IMR-90 (cell line): ENCODE measurements around the gene CXCL9. TPM values are rescaled to one million over a fixed set of nuclear protein-coding genes. Genes with fewer than 3 reads are reported as not detected.

Source experiments
- ATAC-seq: fragments of 200-7000 bp; cut with Tn5 transposase; 2 replicates; pipeline ENCODE4 v1.9.1; 2020; ENCODE audit warnings: low read depth, mild to moderate bottlenecking, moderate library complexity
- BruUV-seq: library from RNA; stranded (reverse); fragments of 400-500 nt; replicated peaks from 2 replicates; lab custom pipeline; 2021; lab: Mats Ljungman, UMichigan
- CTCF ChIA-PET: fragments of 300-600 bp; formaldehyde crosslinking; extraction: SDS; loops from one replicate; lab custom pipeline; 2021; ENCODE audit warnings: antibody characterized with exemption; lab: Yijun Ruan, JAX
- POLR2A ChIA-PET: fragments of 300-600 bp; sonication (Branson Sonifier 250); formaldehyde crosslinking; loops from one replicate; lab custom pipeline; 2022; ENCODE audit warnings: antibody characterized with exemption; ENCODE audit not compliant: unreplicated experiment; lab: Charles Lee
- DNase-seq: peaks from one replicate; pipeline ENCODE4 v3.0.0; 2013
- H2AFZ ChIP-seq: replicated peaks from 2 replicates; pipeline ENCODE3; 2013; ENCODE audit warnings: low read length, mild to moderate bottlenecking; ENCODE audit not compliant: poor library complexity
- H2AK5ac ChIP-seq: 2 replicates; pipeline ENCODE4 v1.6.1; 2013; ENCODE audit warnings: low read depth, low read length, inconsistent platforms
- H2AK9ac ChIP-seq: replicated peaks from 2 replicates; pipeline ENCODE3; 2013; ENCODE audit warnings: mild to moderate bottlenecking, low read depth, low read length, moderate library complexity; ENCODE audit not compliant: poor library complexity
- H2BK120ac ChIP-seq: 2 replicates; pipeline ENCODE4 v1.6.1; 2013; ENCODE audit warnings: low read depth, low read length, inconsistent platforms
- H2BK15ac ChIP-seq: 3 replicates; pipeline ENCODE4 v1.6.1; 2013; ENCODE audit warnings: low read depth, low read length, inconsistent platforms
- H2BK20ac ChIP-seq: 2 replicates; pipeline ENCODE4 v1.6.1; 2013; ENCODE audit warnings: low read depth, mild to moderate bottlenecking, inconsistent platforms, low read length, moderate library complexity
- H2BK5ac ChIP-seq: 2 replicates; pipeline ENCODE4 v1.6.1; 2013; ENCODE audit warnings: mild to moderate bottlenecking, low read depth, low read length, inconsistent platforms; ENCODE audit not compliant: poor library complexity, severe bottlenecking
- H3K14ac ChIP-seq: replicated peaks from 2 replicates; pipeline ENCODE4 v1.6.1; 2013; ENCODE audit warnings: low read depth, low read length, inconsistent platforms
- H3K18ac ChIP-seq: 2 replicates; pipeline ENCODE4 v1.6.1; 2013; ENCODE audit warnings: low read depth, low read length, control low read depth
- H3K23ac ChIP-seq: 2 replicates; pipeline ENCODE4 v1.6.1; 2013; ENCODE audit warnings: low read depth, low read length, inconsistent platforms
- H3K27ac ChIP-seq: 2 replicates; pipeline ENCODE4 v1.5.1; 2013; ENCODE audit warnings: mild to moderate bottlenecking, control low read depth, low read length; ENCODE audit not compliant: insufficient read depth
- H3K27me3 ChIP-seq: 2 replicates; pipeline ENCODE4 v1.6.1; 2013; ENCODE audit warnings: low read length; ENCODE audit not compliant: control insufficient read depth, insufficient read depth
- H3K36me3 ChIP-seq: 2 replicates; pipeline ENCODE4 v1.6.1; 2013; ENCODE audit warnings: low read length, mixed read lengths; ENCODE audit not compliant: control insufficient read depth, insufficient read depth
- H3K4ac ChIP-seq: 2 replicates; pipeline ENCODE4 v1.6.1; 2013; ENCODE audit warnings: low read depth, low read length, inconsistent platforms
- H3K4me1 ChIP-seq: 2 replicates; pipeline ENCODE4 v1.6.1; 2013; ENCODE audit warnings: low read length, mixed read lengths; ENCODE audit not compliant: control insufficient read depth, insufficient read depth
- H3K4me2 ChIP-seq: 2 replicates; pipeline ENCODE4 v1.6.1; 2013; ENCODE audit warnings: low read depth, mild to moderate bottlenecking, control low read depth, low read length, moderate library complexity
- H3K4me3 ChIP-seq: 2 replicates; pipeline ENCODE4 v1.5.1; 2013; ENCODE audit warnings: low read depth, mild to moderate bottlenecking, control low read depth, low read length, moderate library complexity; ENCODE audit not compliant: insufficient read depth
- H3K56ac ChIP-seq: 2 replicates; pipeline ENCODE4 v1.6.1; 2013; ENCODE audit warnings: low read length, inconsistent platforms; ENCODE audit not compliant: insufficient read depth; ENCODE audit errors: extremely low read depth
- H3K79me1 ChIP-seq, 2 experiments: 2 replicates each; pipeline ENCODE4 v1.6.1; 2013; ENCODE audit warnings: low read length in 2 of 2, inconsistent platforms in 1 of 2, low read depth in 1 of 2
- H3K9ac ChIP-seq: 2 replicates; pipeline ENCODE4 v1.6.1; 2013; ENCODE audit warnings: low read depth, low read length, control low read depth
- H3K9me1 ChIP-seq: 2 replicates; pipeline ENCODE4 v1.6.1; 2013; ENCODE audit warnings: low read length, inconsistent platforms; ENCODE audit not compliant: insufficient read depth
- H3K9me3 ChIP-seq: 2 replicates; pipeline ENCODE4 v1.6.1; 2013; ENCODE audit warnings: low read length; ENCODE audit not compliant: control insufficient read depth, insufficient read depth
- H4K20me1 ChIP-seq: 2 replicates; pipeline ENCODE4 v1.6.1; 2013; ENCODE audit warnings: low read length, inconsistent platforms; ENCODE audit not compliant: insufficient read depth
- H4K5ac ChIP-seq: 2 replicates; pipeline ENCODE4 v1.6.1; 2013; ENCODE audit warnings: mild to moderate bottlenecking, low read depth, low read length, control low read depth
- H4K8ac ChIP-seq, 2 experiments: 2 replicates each; pipeline ENCODE4 v1.6.1; 2013; ENCODE audit warnings: low read depth in 2 of 2, low read length in 2 of 2, control low read depth in 1 of 2, inconsistent platforms in 1 of 2
- H4K91ac ChIP-seq: 2 replicates; pipeline ENCODE4 v1.6.1; 2013; ENCODE audit warnings: low read depth, low read length, inconsistent platforms; ENCODE audit not compliant: insufficient read depth
- BHLHE40 ChIP-seq: fragments of 150-350 bp; IDR thresholded peaks from 2 replicates; pipeline ENCODE4 v1.6.1; 2016; ENCODE audit warnings: mild to moderate bottlenecking, low read depth, low read length
- CEBPB ChIP-seq: IDR thresholded peaks from 2 replicates; pipeline ENCODE4 v1.6.1; 2012; ENCODE audit warnings: low read depth, low read length, improper control_type of control experiment
- CHD1 ChIP-seq: IDR thresholded peaks from 2 replicates; pipeline ENCODE4 v1.6.1; 2012; ENCODE audit warnings: low read depth, low read length, improper control_type of control experiment
- FOS ChIP-seq: fragments of 150-350 bp; IDR thresholded peaks from 2 replicates; pipeline ENCODE4 v1.6.1; 2016; ENCODE audit warnings: low read depth, low read length
- MAFK ChIP-seq: IDR thresholded peaks from 2 replicates; pipeline ENCODE4 v1.6.1; 2012; ENCODE audit warnings: low read depth, low read length, improper control_type of control experiment
- MAZ ChIP-seq: IDR thresholded peaks from 2 replicates; pipeline ENCODE4 v1.6.1; 2012; ENCODE audit warnings: low read depth, mild to moderate bottlenecking, low read length, improper control_type of control experiment, moderate library complexity, borderline replicate concordance
- MXI1 ChIP-seq: IDR thresholded peaks from 2 replicates; pipeline ENCODE4 v1.6.1; 2012; ENCODE audit warnings: low read depth, mild to moderate bottlenecking, low read length, moderate library complexity, borderline replicate concordance
- NFE2L2 ChIP-seq: fragments of 150-350 bp; IDR thresholded peaks from 2 replicates; pipeline ENCODE4 v1.6.1; 2016; ENCODE audit warnings: low read depth, mild to moderate bottlenecking, low read length
- POLR2A ChIP-seq: IDR thresholded peaks from 2 replicates; pipeline ENCODE4 v1.6.1; 2012; ENCODE audit warnings: mild to moderate bottlenecking, low read depth, low read length
- RAD21 ChIP-seq: IDR thresholded peaks from 2 replicates; pipeline ENCODE4 v1.6.1; 2012; ENCODE audit warnings: low read length, improper control_type of control experiment
- RCOR1 ChIP-seq: IDR thresholded peaks from 2 replicates; pipeline ENCODE4 v1.6.1; 2012; ENCODE audit warnings: mild to moderate bottlenecking, low read length, improper control_type of control experiment; ENCODE audit not compliant: insufficient replicate concordance
- RFX5 ChIP-seq: IDR thresholded peaks from 2 replicates; pipeline ENCODE4 v1.8.0; 2012; ENCODE audit warnings: low read depth, mild to moderate bottlenecking, low read length, moderate library complexity
- SMC3 ChIP-seq: fragments of 150-350 bp; IDR thresholded peaks from 2 replicates; pipeline ENCODE4 v1.6.1; 2016; ENCODE audit warnings: low read depth, mild to moderate bottlenecking, antibody characterized with exemption, low read length, moderate library complexity
- WGBS, 2 experiments: methylation state at CpG; one replicate each; pipeline versions ENCODE4 v1.1.5 to v1.1.7; 2013; ENCODE audit warnings: missing lambda C conversion rate in 2 of 2; ENCODE audit not compliant: insufficient read length in 1 of 2; ENCODE audit errors: extremely low coverage in 2 of 2; 5-methylcytosine and 5-hydroxymethylcytosine counted together
- dilution Hi-C: fragments of 300-500 bp; cut with HindIII; formaldehyde crosslinking; loops from one replicate; pipeline ENCODE4 v1.14.3; 2018; ENCODE audit warnings: low sequenced_read_pairs; ENCODE audit not compliant: unreplicated experiment
- in situ Hi-C: fragments of 300-500 bp; cut with MboI; formaldehyde crosslinking; loops from 3 replicates; pipeline ENCODE4 v1.14.3; 2019; ENCODE audit warnings: low sequenced_read_pairs, inconsistent platforms, mixed read lengths
- intact Hi-C: fragments of 100-400 bp; cut with micrococcal nuclease; formaldehyde crosslinking; loops from 2 replicates; pipeline ENCODE4 v1.10.0; 2022
- polyA plus RNA-seq, 3 experiments: library from polyadenylated mRNA; depleted of rRNA; stranded (reverse); fragments of >200 nt; gene quantifications; 2 replicates each; pipeline ENCODE4 v1.2.3, GENCODE V29; 2012; ENCODE audit warnings: low replicate concordance in 1 of 3
- total RNA-seq: library from RNA; depleted of rRNA; stranded (reverse); fragments of >200 nt; gene quantifications from 2 replicates; pipeline ENCODE4 v1.2.3, GENCODE V29; 2012
- TF ChIP-seq, protein P1 (sequence below): conservative IDR thresholded peaks from 2 replicates; pipeline ENCODE4 v1.5.1; 2012; ENCODE audit warnings: mild to moderate bottlenecking, low read depth, low read length, improper control_type of control experiment
- TF ChIP-seq, protein P2 (sequence below): fragments of 150-350 bp; IDR thresholded peaks from 2 replicates; pipeline ENCODE4 v1.6.1; 2017; ENCODE audit warnings: mild to moderate bottlenecking, antibody characterized with exemption, low read length, low read depth
- TF ChIP-seq, protein P3 (sequence below): fragments of 150-350 bp; IDR thresholded peaks from 2 replicates; pipeline ENCODE4 v1.6.1; 2016; ENCODE audit warnings: low read depth, mild to moderate bottlenecking, low read length, moderate library complexity, borderline replicate concordance

The CXCL9 gene
- total and polyA plus RNA-seq, 2 of the 4 experiments (the other 2 are of a cell fraction), result not detected

DNA sequence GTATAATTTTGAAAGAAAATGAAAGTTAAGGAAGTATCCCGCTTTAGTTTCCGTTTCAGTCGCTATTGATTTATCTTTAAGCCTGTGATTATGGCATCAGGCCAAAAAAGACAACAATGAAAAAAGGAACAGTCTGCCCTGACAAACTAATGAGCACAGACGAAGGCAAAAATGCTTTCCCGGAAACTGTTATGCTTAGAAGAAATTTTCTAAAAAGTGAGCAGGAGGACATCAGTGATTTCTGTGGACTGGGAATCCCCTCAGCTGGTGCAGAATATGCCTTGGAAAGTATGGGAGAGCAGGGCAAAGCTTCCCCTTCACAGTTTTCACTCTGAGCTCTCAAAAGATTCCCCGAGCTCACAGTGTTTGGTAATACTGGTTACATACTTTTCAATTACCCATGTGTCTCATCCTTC lies 21.0 kb upstream of the CXCL9 start:
- 0% methylated on average over 2 of the region's 6 CpGs; no CpG with 5 or more reads in 1 of the 2 experiments for WGBS, 2 experiments
- H2AK9ac ChIP-seq, result no peak overlapping the region
- no peaks in the 10 kb centered on the region for H3K9me1 ChIP-seq
- peak overlapping the region; percentile 40 for H3K4me3 ChIP-seq
- DNase-seq, result peak; percentile 17
- BruUV-seq, result no TSS peak
- intact Hi-C loops, result loop anchor here (2.0 kb wide), 1 partner anchor 16 kb away; no protein-coding TSS in a partner anchor
- 0 out of 2 replicates have a peak, but pooled peaks cover under 1% of the 10 kb centered on the region for H3K4me1 ChIP-seq
- H2BK120ac ChIP-seq, result peak overlapping the region; percentile 86
- H3K14ac ChIP-seq, result peak overlapping the region; percentile 42; the same call in 1 of the 2 replicates
- H4K91ac ChIP-seq, result peak overlapping the region; percentile 25; the same call in 1 of the 2 replicates
- no peaks in the 10 kb centered on the region for H3K79me1 ChIP-seq
- H3K9ac ChIP-seq, result peak overlapping the region; percentile 8
- peak overlapping the region; percentile 22 for H3K56ac ChIP-seq
- in situ Hi-C loops, result no loop called here
- ChIA-PET POLR2A (no interaction called here), CTCF (no interaction called here)
- dilution Hi-C loops, result no loop called here
- peak overlapping the region; percentile 42; the same call in 1 of the 3 replicates for H2BK15ac ChIP-seq
- peak overlapping the region; percentile 74 for H2AFZ ChIP-seq
- no peak overlapping the region for H3K27ac ChIP-seq
- 0 out of 2 replicates have a peak overlapping the region, but pooled peaks have one; percentile 27 for H3K18ac ChIP-seq
- ATAC-seq, result peak; percentile 70
- peak overlapping the region; percentile 54 for H3K4ac ChIP-seq
- H3K9me3 ChIP-seq, result no peaks in the 10 kb centered on the region
- H4K8ac ChIP-seq, result peak overlapping the region; percentile 41 to 58; a peak in 2 of 4 replicates
- H2AK5ac ChIP-seq, result no peak overlapping the region
- H3K36me3 ChIP-seq, result no peaks in the 10 kb centered on the region
- H2BK5ac ChIP-seq, result no peak overlapping the region
- H2BK20ac ChIP-seq, result peak overlapping the region; percentile 88
- H4K20me1 ChIP-seq, result no peaks in the 10 kb centered on the region
- no peak for TF ChIP-seq MXI1
- TF ChIP-seq, protein P1, sequence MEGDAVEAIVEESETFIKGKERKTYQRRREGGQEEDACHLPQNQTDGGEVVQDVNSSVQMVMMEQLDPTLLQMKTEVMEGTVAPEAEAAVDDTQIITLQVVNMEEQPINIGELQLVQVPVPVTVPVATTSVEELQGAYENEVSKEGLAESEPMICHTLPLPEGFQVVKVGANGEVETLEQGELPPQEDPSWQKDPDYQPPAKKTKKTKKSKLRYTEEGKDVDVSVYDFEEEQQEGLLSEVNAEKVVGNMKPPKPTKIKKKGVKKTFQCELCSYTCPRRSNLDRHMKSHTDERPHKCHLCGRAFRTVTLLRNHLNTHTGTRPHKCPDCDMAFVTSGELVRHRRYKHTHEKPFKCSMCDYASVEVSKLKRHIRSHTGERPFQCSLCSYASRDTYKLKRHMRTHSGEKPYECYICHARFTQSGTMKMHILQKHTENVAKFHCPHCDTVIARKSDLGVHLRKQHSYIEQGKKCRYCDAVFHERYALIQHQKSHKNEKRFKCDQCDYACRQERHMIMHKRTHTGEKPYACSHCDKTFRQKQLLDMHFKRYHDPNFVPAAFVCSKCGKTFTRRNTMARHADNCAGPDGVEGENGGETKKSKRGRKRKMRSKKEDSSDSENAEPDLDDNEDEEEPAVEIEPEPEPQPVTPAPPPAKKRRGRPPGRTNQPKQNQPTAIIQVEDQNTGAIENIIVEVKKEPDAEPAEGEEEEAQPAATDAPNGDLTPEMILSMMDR, result no peak
- TF ChIP-seq SMC3, result no peak
- TF ChIP-seq, protein P2, sequence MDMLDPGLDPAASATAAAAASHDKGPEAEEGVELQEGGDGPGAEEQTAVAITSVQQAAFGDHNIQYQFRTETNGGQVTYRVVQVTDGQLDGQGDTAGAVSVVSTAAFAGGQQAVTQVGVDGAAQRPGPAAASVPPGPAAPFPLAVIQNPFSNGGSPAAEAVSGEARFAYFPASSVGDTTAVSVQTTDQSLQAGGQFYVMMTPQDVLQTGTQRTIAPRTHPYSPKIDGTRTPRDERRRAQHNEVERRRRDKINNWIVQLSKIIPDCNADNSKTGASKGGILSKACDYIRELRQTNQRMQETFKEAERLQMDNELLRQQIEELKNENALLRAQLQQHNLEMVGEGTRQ, result no peak
- no peak for TF ChIP-seq CHD1
- TF ChIP-seq POLR2A, result no peak
- TF ChIP-seq MAZ, result no peak
- no peak for TF ChIP-seq BHLHE40
- TF ChIP-seq FOS, result no peak
- TF ChIP-seq, protein P3, sequence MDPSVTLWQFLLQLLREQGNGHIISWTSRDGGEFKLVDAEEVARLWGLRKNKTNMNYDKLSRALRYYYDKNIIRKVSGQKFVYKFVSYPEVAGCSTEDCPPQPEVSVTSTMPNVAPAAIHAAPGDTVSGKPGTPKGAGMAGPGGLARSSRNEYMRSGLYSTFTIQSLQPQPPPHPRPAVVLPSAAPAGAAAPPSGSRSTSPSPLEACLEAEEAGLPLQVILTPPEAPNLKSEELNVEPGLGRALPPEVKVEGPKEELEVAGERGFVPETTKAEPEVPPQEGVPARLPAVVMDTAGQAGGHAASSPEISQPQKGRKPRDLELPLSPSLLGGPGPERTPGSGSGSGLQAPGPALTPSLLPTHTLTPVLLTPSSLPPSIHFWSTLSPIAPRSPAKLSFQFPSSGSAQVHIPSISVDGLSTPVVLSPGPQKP, result no peak
- no peak for TF ChIP-seq NFE2L2
- TF ChIP-seq RFX5, result no peak
- TF ChIP-seq CEBPB, result no peak
- no peak for TF ChIP-seq RAD21
- no peak for TF ChIP-seq RCOR1
- TF ChIP-seq MAFK, result no peak
- peak overlapping the region; percentile 87 for H3K23ac ChIP-seq
- peaks cover 3% of the 10 kb centered on the region; the same call in 1 of the 2 replicates for H3K27me3 ChIP-seq
- peak overlapping the region; percentile 87 for H3K4me2 ChIP-seq
- peak overlapping the region; percentile 6; the same call in 1 of the 2 replicates for H4K5ac ChIP-seq
